WI38 (cell line): ENCODE data around the gene SERINC5.

Experiments used
- H3K4me3 ChIP-seq: 2 replicates; pipeline ENCODE4 v1.5.1; 2011; ENCODE audit warnings: low read depth, mild to moderate bottlenecking, control low read depth, low read length
- CTCF ChIP-seq: IDR thresholded peaks from 2 replicates; pipeline ENCODE4 v1.5.1; 2012; ENCODE audit warnings: low read depth, mild to moderate bottlenecking, control low read depth, low read length

The SERINC5 gene

GRCh38 chr5:80216753-80217596 is 38.9 kb downstream of the SERINC5 start:
- TF ChIP-seq CTCF: no peak
- no peak overlapping the region for H3K4me3 ChIP-seq

- no peak overlapping the region for H3K4me3 ChIP-seq
- no peak for TF ChIP-seq CTCF
These were observed 39.8 kb downstream of the SERINC5 start for GRCh38 chr5:80216096-80216495.

GRCh38 chr5:80215523-80215922 is 40.3 kb downstream of the SERINC5 start:
- H3K4me3 ChIP-seq: no peak overlapping the region
- no peak for TF ChIP-seq CTCF

GRCh38 chr5:80213466-80213865 is 42.4 kb downstream of the SERINC5 start:
- no peak overlapping the region for H3K4me3 ChIP-seq
- no peak for TF ChIP-seq CTCF

- TF ChIP-seq CTCF: no peak
These were observed 43.6 kb downstream of the SERINC5 start for GRCh38 chr5:80212171-80212667.

GRCh38 chr5:80211327-80211726 is 44.5 kb downstream of the SERINC5 start:
- H3K4me3 ChIP-seq: no peak overlapping the region
- no peak for TF ChIP-seq CTCF

More at GRCh38 chr5:80212171-80212667, 43.6 kb downstream of the SERINC5 start:
- no peak overlapping the region for H3K4me3 ChIP-seq

- H3K4me3 ChIP-seq: no peak overlapping the region
- TF ChIP-seq CTCF: no peak
These were observed 45.8 kb downstream of the SERINC5 start for GRCh38 chr5:80210014-80210413.
